HG03457 (cell line): ENCODE results near the gene LGALS3BP.
"Not testable (repeated sequence)": the region's sequence is repeated elsewhere in the genome, so short reads cannot be mapped to it uniquely, and the experiment has no call there.

Experiments
- ATAC-seq: cut with Tn5 transposase; IDR thresholded peaks from one replicate; pipeline ENCODE4 v1.9.1; 2021; ENCODE audit warnings: moderate number of reproducible peaks; ENCODE audit not compliant: unreplicated experiment

Gene LGALS3BP

DNA sequence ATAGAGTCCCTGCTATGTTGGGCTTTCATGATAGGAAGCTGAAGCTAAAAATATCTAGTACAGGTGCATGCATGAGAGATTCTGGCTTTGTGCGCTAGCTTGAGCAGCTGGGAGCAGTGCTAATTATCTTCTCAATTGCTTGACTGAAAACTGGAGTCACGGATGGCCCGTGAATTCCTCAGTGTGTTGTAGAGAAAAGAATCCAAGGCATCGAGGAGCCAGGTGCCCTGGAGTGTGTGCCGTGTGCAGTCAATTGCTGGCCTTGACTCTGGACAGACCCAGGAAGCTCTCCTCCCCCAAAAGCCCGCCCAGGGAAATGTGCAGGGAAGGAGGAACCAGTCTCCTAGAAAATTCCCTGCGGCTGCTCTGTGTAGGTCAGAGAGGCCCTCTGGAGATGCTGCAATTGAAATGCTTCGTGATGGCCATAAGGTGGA lies 14.2 kb downstream of the LGALS3BP start:
- no peak for ATAC-seq

DNA sequence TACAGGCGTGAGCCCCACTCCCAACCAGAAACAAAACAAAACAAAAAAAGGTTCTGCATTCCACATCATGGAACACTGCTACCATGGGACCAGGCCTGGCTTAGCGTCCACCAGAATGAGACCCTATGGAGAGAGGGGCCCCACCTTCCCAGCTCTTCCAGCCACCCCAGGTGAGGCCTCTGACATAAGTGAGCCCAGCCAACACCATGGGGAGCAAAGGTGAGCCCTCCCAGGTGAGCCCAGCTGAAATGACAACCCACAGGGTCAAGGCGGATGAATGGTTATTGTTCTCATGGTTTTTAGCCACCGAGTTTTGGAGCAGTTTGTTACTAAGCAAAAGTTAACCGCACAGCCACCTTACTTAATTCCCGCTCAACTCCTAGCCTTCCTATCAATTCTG lies 16.3 kb downstream of the LGALS3BP start:
- ATAC-seq, result no peak

DNA sequence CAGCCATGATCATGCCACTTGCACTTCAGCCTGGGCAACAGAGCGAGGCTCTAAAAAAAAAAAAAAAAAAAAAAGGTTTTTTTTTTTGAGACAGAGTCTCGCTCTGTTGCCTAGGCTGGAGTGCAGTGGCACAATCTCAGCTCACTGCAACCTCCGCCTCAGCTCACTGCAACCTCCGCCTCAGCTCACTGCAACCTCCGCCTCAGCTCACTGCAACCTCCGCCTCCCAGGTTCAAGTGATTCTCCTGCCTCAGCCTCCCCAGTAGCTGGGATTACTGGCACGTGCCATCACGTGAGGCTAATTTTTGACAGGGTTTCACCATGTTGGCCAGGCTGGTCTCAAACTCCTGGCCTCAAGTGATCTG lies 16.8 kb downstream of the LGALS3BP start:
- ATAC-seq, result not testable (repeated sequence)

DNA sequence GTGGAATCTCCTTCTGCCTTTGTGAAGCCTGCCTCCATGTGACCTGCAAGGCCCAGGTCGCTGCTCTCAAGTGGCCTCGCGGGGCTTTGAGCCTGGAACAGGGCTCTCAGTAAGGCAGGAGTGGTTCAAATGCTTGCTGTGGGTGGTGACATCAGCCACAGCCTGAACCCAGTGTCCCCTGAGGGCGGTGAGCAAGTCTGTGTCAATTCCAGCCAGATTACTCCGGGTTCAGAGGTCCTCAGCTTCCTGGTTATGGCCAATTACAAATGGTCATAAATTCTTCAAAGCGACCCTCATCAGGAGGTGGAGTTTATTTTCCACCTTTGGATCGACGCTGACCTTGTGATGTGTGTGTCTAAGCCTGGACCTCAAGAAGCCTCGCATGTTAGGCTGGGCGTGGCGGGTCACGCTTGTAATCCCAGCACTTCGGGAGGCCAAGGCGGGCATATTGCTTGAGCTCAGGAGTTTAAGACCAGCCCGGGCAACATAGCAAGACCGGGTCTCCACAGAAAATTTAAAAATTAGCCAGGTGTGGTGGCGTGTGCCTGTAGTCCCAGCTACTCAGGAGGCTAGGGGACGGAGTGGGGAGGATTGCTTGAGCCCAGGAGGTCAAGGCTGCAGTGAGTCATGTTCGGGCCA lies 17.3 kb downstream of the LGALS3BP start:
- ATAC-seq, result no peak

DNA sequence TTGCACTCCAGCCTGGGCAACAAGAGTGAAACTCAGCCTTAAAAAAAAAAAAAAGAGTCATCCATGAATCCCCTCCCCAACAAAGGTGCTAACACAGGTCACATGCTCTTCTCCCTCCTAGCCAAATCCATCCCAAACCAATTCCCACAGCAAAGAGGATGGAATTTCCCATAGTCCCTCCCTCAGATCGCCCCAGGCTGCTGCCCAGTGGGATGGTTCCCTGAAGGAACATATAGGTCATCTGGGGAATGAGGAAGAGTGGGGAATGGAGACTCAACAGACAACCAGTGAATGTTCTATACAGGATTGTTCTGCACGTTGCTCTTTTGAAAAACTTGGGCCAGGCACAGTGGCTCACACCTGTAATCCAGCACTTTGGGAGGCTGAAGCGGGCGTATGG lies 18.2 kb downstream of the LGALS3BP start:
- no peak for ATAC-seq

DNA sequence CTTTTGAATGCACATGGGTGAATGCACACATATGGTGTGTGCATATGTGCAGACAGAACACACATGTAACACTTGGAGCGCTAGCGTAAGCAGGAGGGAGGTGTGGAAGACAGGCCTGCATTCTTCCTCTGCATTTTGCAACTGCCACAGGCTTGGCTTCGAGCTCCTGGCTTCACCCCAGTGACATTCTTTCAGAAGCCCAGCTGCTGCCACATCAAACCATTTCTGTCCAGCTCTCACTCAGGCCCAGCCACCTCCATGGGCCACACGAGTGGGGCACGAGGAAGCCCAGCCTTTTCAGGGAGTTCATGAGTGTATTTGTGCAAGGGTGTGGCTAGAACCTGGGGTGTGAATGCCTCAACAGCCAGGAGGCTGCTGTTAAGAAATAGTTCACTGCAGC lies 18.8 kb downstream of the LGALS3BP start:
- ATAC-seq, result no peak

DNA sequence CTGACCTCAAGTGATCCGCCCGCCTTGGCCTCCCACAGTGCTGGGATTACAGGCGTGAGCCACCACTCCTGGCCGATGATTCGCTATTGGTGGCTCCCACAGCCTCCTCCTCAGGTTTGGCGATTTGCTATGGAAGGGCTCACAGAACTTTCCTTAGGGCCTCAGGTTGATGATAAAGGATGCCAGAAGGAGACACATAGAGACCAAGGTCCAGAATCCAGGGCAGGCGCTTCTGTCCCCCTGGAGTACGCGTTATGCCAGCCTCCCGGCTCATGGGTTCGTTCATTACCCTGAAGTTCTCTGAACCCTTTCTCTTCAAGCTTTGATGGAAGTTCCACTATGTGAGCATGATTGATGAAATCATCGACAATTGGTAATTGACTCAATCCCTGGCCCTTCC lies 19.9 kb downstream of the LGALS3BP start:
- no peak for ATAC-seq

DNA sequence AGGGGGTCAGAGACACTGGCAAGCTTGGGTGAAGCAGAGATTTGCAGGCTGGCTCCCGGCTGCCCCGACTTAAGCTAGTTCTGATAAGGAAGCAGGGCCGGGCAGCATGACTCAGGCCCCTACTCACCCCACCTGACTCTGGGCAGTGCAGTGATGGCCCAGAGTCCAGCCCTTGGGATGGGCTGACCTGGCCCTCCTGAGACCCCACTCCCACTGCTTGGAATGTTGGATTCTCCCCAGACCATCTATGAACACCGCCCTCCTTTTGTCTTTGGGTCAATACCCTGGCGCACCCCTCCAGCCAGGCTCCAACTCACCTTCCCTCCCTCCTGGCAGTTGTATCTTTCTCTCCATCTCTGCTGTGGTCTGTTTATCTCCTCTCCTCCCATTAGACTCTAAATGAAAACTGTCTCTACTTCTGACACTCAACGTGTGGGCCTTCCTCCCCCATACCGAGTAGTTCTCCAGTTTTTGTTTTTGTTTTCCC lies 21.0 kb downstream of the LGALS3BP start:
- no peak for ATAC-seq

DNA sequence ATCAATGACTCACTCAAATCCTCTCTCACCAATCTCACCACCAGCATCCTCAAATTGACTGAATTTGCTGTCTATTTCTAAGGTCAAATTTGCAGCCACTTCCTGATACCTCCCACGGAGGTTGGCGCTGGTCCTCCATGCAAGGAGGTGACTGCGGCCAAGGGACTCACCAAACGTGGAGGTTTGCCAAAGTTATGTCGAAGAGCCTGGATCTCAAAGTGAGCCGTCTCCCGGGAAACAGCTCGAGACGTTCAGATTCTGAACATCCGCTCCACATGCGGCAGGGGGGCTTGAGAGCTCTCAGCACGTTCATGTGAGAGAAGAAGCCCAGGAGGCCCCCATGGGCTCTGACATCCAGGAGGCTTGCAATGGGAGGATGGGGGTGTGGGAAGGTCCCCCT lies 22.6 kb downstream of the LGALS3BP start:
- no peak for ATAC-seq

DNA sequence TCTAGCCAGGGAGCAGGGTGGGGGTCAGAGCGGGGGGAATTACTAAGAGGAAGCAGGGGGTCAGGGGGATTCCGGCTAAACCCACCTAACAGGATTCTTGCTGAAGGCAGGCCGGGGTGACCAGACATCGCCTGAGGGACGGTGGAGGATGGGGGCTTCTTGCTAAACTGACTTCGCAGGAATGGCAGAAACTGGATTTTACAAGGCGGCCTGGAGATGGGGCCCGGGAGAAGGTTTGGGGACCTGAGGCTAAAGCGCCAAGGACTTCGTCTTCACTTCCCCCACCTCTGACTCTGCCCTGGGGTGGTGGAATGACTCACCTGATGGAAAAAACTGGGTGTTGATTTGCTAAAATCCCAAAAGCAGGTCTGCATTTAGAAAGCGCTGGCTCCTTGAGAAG lies 23.5 kb downstream of the LGALS3BP start:
- no peak for ATAC-seq

DNA sequence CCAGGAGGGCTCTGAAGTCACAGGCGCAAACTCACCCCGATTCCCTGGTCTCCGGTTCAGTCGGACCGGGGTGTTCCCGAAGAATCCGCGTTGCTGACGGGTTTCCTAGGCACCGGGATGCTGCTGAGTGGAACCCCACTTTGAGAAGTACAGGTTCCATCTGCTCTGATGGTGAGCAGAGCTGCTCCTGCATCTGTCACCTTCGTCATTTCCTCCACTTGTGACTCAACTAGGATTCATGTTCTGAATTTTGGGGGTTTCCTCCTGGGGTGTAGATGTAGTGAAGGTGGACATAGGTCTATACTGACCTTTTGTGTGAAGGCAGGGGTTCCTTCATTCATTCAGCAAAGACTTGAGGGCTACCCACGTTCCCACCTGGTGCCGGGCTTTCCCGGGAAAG lies 25.0 kb downstream of the LGALS3BP start:
- no peak for ATAC-seq

DNA sequence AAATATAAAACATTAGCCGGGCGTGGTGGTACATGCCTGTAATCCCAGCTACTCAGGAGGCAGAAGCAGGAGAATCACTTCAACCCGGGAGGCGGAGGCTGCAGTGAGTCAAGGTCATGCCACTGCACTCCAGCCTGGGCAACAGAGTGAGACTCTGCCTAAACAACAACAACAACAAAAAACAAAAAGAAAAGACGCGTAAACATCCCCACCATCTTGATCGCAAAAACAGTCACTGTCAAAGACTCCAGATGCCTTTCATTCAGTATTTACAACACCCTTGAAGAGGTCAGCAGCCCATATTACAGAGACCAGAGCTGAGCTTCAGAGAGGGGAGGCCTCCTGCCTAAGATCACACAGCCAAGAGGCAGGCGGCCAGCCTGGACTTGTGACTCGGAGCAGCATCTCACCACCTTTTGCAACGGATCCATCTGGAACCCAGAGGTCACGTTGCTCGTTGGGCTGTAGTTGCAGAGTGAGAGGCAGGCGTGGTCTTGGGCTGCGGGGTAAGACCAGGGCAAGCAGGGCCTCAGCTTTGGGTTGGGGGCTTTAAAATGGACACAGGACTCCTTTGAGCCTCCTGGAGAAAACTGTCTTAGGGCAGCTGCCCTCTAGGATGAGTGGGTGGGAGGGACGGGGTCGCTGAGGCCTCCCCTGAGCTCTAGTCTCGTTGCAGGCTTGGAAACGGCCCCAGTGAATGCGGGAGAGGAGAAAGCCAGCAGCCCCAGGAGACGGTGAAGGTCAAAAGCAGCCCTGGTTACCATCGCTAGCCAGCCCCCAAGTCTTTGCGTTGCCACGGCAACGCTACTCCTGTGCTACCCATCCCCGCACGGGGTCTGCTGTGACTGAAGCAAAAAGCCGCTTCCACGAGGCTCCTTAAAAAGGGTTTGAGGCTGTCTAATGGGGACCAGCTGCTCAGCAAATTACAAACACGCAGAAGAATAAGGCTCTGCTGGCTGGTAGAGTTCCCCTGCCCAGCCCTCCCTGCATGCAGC lies 26.1 kb downstream of the LGALS3BP start:
- ATAC-seq, result no peak

DNA sequence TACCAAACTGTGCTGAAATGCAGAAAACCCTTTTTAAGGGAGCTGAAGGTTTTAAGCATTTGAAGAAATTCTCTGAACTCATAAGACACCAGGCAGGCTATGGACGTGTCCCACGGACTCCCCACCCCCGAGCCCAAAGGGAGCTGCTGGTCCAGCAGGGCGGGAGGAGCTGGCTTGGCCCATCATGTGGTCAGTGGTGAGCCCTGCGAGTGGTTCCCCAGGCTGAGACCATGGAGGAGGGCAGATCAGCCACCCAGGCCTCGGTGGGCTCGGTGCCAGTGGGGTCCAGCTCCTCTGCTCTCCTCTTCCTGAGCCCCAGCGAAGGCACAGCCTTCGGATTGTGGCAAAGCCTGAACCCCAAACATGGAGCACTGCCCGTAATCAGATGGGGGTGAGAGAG lies 27.0 kb downstream of the LGALS3BP start:
- no peak for ATAC-seq

DNA sequence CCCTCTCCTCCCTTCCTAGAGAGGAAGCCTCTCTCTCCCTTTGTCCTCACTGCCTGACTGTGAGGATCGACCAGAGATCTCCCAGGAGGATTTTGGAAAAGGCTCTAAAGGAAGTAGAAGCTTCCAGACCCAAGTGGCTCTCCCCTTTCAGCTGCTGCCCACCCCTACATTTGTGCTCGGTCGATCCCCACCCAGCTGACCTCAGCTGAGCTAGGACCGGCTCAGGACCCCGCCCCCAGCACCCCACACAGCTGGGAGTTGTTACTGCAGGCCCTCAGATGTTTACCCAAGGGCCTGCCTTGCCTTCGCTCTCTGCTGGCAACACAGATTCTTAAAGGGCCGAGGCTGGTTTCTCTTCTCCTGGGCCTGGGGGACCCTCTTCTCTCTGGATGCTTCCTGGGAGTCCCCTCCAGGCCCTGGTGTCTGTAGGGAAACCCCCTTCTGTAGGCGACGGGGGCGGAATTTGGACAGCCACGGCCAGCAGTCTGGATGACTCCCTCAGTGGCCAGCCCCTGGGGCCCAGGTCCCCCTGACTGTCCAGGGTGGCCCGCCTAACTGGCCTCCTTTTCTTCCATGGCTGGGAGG lies 27.7 kb downstream of the LGALS3BP start:
- ATAC-seq, result no peak

DNA sequence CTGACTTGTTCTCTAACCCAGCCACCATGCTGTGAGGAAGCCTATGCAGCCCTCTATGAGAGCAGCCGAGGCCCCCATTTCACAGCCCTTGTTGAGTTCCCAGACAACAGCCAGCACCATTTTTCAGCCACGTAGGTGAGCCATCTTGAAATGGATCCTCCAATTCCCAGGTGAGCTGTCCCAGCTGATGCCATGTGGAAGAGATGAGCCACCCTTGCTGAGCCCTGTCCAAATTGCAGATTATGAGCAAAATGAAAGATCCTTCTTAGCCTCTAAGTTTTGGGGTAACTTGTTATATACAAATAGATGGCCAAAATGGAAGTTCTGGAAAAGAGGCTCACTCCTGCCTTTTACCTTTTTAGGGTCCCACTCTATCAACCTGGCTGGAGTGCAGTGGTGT lies 28.9 kb downstream of the LGALS3BP start:
- ATAC-seq, result no peak

DNA sequence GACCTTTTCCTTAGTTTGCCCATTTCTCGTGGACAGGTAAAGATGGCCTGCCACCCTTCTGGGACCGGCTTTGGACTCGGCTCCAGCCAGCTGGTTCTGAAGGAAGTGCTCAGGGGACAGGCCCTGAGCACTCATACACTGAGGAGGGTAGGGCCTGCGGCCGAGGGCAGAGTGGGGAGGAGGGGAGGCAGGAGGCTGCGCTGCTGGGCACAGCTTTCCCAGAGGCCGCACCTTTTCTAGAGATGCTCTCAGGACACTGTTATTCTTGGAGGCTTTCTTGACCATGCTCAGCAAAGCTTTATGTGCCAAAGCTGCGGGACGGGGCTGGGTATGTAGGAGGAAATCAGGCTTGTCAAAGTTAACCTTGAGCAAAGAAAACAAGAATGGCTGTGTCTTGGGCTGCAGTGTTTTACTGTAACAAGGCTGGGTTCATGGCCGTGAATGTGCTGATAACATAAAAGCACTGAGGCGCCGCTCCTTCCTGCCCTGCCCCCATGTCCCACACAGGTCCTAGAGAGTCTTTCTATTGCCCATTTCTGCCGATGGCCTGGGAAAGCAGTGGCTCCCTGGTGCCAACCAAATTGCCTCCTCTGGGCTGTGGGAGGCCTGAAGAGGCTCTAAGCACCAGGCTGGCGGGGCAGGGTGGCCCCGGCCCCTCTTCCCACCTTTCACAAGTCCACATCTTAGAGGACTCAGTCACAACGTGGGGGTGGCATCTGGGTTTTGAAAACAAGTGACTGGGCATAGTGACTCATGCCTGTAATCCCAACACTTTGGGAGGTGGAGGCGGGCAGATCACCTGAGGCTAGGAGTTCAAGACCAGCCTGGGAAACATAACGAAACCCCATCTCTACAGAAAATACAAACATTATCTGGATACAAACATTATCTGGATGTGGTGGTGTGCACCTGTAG lies 32.2 kb downstream of the LGALS3BP start:
- no peak for ATAC-seq

DNA sequence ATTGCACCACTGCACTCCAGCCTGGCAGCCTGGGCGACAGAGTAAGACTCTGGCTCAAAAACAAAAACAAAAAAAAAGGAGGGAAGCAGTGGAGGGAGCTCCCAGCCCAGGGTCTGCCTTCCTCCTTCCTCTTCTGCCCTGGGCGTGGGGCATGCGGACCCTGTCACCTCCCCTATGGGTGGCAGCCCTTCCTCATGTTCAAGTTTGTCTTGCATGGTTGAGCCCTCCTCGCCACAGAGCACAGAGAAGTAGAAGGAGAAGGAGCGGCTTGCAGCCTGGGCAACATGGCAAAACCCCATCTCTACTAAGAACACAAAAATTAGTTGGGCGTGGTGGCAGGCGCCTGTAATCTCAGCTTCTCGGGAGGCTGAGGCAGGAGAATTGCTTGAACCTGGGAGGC lies 33.1 kb downstream of the LGALS3BP start:
- no peak for ATAC-seq

DNA sequence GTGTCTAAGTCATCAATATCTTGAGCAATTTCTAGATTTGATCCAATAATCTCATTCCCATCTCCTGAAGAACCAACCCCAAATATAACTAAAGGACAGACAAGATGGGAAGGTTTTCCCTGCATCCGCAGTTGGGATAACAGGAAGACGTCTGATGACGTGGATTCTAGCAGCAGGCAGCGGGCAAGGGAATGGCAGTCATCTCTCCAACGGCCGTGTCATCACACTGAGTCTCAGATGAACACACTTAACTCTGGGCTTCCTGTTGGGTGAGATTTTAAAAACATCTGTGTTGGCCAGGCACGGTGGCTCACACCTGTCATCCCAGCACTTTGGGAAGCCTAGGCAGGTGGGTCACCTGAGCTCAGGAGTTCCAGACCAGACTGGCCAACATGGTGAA lies 33.6 kb downstream of the LGALS3BP start:
- no peak for ATAC-seq

DNA sequence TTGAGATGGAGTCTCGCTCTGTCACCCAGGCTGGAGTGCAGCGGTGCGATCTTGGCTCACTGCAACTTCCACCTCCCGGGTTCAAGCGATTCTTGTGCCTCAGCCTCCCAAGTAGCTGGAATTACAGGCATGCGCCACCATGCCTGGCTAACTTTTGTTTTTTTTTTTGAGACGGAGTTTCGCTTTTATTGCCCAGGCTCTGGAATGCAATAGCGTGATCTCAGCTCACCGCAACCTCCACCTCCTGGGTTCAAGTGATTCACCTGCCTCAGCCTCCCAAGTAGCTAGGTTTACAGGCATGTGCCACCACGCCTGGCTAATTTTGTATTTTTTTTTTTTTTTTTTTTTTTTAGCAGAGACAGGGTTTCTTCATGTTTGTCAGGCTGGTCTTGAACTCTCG lies 34.3 kb downstream of the LGALS3BP start:
- not testable (repeated sequence) for ATAC-seq

DNA sequence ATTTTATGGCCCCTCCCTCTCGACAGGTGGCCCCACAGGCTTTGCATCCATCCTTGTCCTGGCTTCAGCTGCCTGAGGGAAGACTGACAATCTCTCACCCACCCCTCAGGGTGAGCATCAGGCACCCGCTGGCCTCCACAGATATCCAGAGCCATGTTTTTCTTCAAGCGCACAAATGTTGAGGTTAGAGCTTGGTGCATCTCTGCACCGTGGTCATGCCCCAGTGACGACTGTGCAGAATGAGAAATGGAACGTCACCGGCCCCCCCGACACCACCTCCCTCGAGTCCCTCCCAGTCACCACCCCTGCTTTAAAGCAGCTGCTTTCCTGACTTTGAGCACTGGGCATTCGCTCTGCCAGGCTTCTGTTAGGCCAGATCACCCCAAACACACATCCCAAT lies 34.8 kb downstream of the LGALS3BP start:
- no peak for ATAC-seq

DNA sequence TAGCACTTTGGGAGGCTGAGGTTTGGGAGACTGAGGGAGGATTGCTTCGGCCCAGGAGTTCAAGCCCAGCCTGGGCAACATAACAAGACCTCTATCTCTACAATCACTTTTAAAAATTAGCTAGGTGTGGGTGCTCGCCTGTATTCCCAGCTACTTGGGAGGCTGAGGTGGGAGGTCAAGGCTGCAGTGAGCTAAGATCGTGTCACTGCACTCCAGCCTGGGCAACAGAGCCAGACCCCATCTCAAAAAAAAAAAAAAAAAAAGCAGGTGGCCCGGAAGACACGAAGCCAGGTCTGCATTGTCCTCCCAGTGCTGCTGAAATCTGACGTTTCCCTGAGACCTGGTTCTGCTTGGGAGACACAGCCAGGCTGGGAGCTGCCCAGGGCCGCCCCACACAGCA lies 35.7 kb downstream of the LGALS3BP start:
- no peak for ATAC-seq
